HG03159 (cell line): ENCODE results near the gene FAM180B.
"Not testable (repeated sequence)": the region's sequence is repeated elsewhere in the genome, so short reads cannot be mapped to it uniquely, and the experiment has no call there.

Experiments used
- ATAC-seq: cut with Tn5 transposase; IDR thresholded peaks from one replicate; pipeline ENCODE4 v1.9.1; 2021; ENCODE audit warnings: mild to moderate bottlenecking, moderate library complexity; ENCODE audit not compliant: unreplicated experiment

Gene FAM180B

GRCh38 chr11:47593934-47594855 is 7.7 kb downstream of the FAM180B start, which contains the start of gene C1QTNF4:
TSS of gene C1QTNF4 (minus strand) at chr11:47594411. CDS start at chr11:47590810, 3,601 bp downstream.
- ATAC-seq, result no peak

- ATAC-seq, result no peak
These were observed 8.6 kb downstream of the FAM180B start for GRCh38 chr11:47595029-47595428.

GRCh38 chr11:47595967-47596366 is 9.5 kb downstream of the FAM180B start:
- no peak for ATAC-seq

- ATAC-seq, result no peak
These were observed 13.4 kb downstream of the FAM180B start for GRCh38 chr11:47599902-47600301.

- ATAC-seq, result no peak
These were observed 16.8 kb downstream of the FAM180B start for GRCh38 chr11:47603295-47603694.

- ATAC-seq, result no peak
These were observed 19.4 kb downstream of the FAM180B start for GRCh38 chr11:47605921-47606320.

- ATAC-seq, result no peak
These were observed 20.3 kb downstream of the FAM180B start for GRCh38 chr11:47606731-47607130.

GRCh38 chr11:47607380-47607779 is 20.9 kb downstream of the FAM180B start:
- no peak for ATAC-seq

- ATAC-seq, result no peak
These were observed 23.2 kb downstream of the FAM180B start for GRCh38 chr11:47609675-47610074.

GRCh38 chr11:47611348-47611794 is 24.9 kb downstream of the FAM180B start:
- ATAC-seq, result peak; percentile 90

GRCh38 chr11:47615249-47615648 is 28.8 kb downstream of the FAM180B start:
- ATAC-seq, result no peak

GRCh38 chr11:47616726-47617416 is 30.4 kb downstream of the FAM180B start:
- ATAC-seq, result no peak

- no peak for ATAC-seq
These were observed 30.9 kb downstream of the FAM180B start for GRCh38 chr11:47617417-47617809.

GRCh38 chr11:47620836-47621378 is 34.4 kb downstream of the FAM180B start:
- ATAC-seq, result no peak

GRCh38 chr11:47626234-47626633 is 39.8 kb downstream of the FAM180B start:
- ATAC-seq, result no peak

- ATAC-seq, result no peak
These were observed 41.5 kb downstream of the FAM180B start for GRCh38 chr11:47628026-47628425.

- no peak for ATAC-seq
These were observed 45.0 kb downstream of the FAM180B start for GRCh38 chr11:47631473-47631872.

- not testable (repeated sequence) for ATAC-seq
These were observed 49.9 kb downstream of the FAM180B start for GRCh38 chr11:47636331-47636730.
